HepG2 (cell line): ENCODE results near the gene PDPK1. TPM values are rescaled to one million over a fixed set of nuclear protein-coding genes. Genes with fewer than 3 reads are reported as not detected.

Experiments used
- CC2D1A ChIP-seq: sonication (generic); formaldehyde crosslinking; IDR thresholded peaks from 2 replicates; pipeline ENCODE4 v1.8.1; 2023; ENCODE audit warnings: mild to moderate bottlenecking, missing genetic modification reagents
- ESRRA ChIP-seq: sonication (generic); formaldehyde crosslinking; IDR thresholded peaks from 2 replicates; pipeline ENCODE4 v1.5.1; 2020; ENCODE audit warnings: mild to moderate bottlenecking, low read depth, missing genetic modification reagents
- FOXJ3 ChIP-seq: sonication (generic); formaldehyde crosslinking; IDR thresholded peaks from 2 replicates; pipeline ENCODE4 v1.4.0; 2020; ENCODE audit warnings: missing genetic modification reagents, mild to moderate bottlenecking, borderline replicate concordance
- HNF4A ChIP-seq: sonication (generic); formaldehyde crosslinking; IDR thresholded peaks from 2 replicates; pipeline ENCODE4 v1.4.0; 2020; ENCODE audit warnings: missing genetic modification reagents
- POLR2AphosphoS5 ChIP-seq: IDR thresholded peaks from 2 replicates; pipeline ENCODE4 v1.6.1; 2012; ENCODE audit warnings: low read depth, low read length
- SNAPC4 ChIP-seq: sonication (generic); formaldehyde crosslinking; IDR thresholded peaks from 2 replicates; pipeline ENCODE4 v1.4.0; 2020; ENCODE audit warnings: mild to moderate bottlenecking, missing genetic modification reagents
- SP1 ChIP-seq, 2 experiments: fragments of 450-650 bp in 1 of 2; sonication (generic) in 1 of 2; formaldehyde crosslinking in 1 of 2; IDR thresholded peaks; 2 replicates each; pipeline versions ENCODE4 v1.4.0 to v1.6.1; 2016 to 2020; ENCODE audit warnings: missing genetic modification reagents in 1 of 2
- TAF15 ChIP-seq: fragments of 200-400 bp; formaldehyde crosslinking; IDR thresholded peaks from one replicate; pipeline ENCODE4 v1.6.1; 2018; ENCODE audit warnings: mild to moderate bottlenecking, low read depth, low read length; ENCODE audit not compliant: poor library complexity, severe bottlenecking
- THAP11 ChIP-seq: IDR thresholded peaks from 2 replicates; pipeline ENCODE4 v1.6.1; 2016; ENCODE audit warnings: missing biosample characterization, missing genetic modification reagents
- ZIK1 ChIP-seq: sonication (generic); formaldehyde crosslinking; IDR thresholded peaks from 2 replicates; pipeline ENCODE4 v1.5.0; 2020; ENCODE audit warnings: mild to moderate bottlenecking, low read depth, missing genetic modification reagents, borderline replicate concordance
- ZMAT3 ChIP-seq: sonication (generic); formaldehyde crosslinking; conservative IDR thresholded peaks from 2 replicates; pipeline ENCODE4 v1.7.0; 2021; ENCODE audit warnings: missing genetic modification reagents
- ZMYM4 ChIP-seq: sonication (generic); formaldehyde crosslinking; IDR thresholded peaks from 2 replicates; pipeline ENCODE4 v1.8.1; 2023; ENCODE audit warnings: mild to moderate bottlenecking, missing genetic modification reagents
- ZNF234 ChIP-seq: sonication (generic); formaldehyde crosslinking; conservative IDR thresholded peaks from 2 replicates; pipeline ENCODE4 v1.5.1; 2020; ENCODE audit warnings: mild to moderate bottlenecking, missing genetic modification reagents
- ZNF609 ChIP-seq: sonication (generic); formaldehyde crosslinking; IDR thresholded peaks from 2 replicates; pipeline ENCODE4 v1.4.0; 2020; ENCODE audit warnings: mild to moderate bottlenecking, missing genetic modification reagents, borderline replicate concordance
- ZNF713 ChIP-seq: sonication (generic); formaldehyde crosslinking; IDR thresholded peaks from 2 replicates; pipeline ENCODE4 v1.4.0; 2020; ENCODE audit warnings: mild to moderate bottlenecking, missing genetic modification reagents
- ZNF770 ChIP-seq: sonication (generic); formaldehyde crosslinking; IDR thresholded peaks from 2 replicates; pipeline ENCODE4 v1.5.0; 2020; ENCODE audit warnings: mild to moderate bottlenecking, missing genetic modification reagents
- ZNF841 ChIP-seq: sonication (generic); formaldehyde crosslinking; IDR thresholded peaks from 2 replicates; pipeline ENCODE4 v1.8.1; 2023; ENCODE audit warnings: missing genetic modification reagents, borderline replicate concordance
- ZNF878 ChIP-seq: sonication (generic); formaldehyde crosslinking; IDR thresholded peaks from 2 replicates; pipeline ENCODE4 v1.8.1; 2023; ENCODE audit warnings: mild to moderate bottlenecking, missing genetic modification reagents, moderate library complexity
- polyA plus RNA-seq, 8 experiments: library from polyadenylated mRNA; depleted of rRNA in 3 of 8; stranded (reverse) in 7 of 8; unstranded in 1 of 8; fragments of >200 nt; fragmentation: Illumina TruSeq in 4 of 8; extraction: Trizol in 4 of 8; gene quantifications; 2 replicates each; pipeline versions ENCODE4 v1.2.1 to v1.2.3, GENCODE V29; 2011 to 2016; ENCODE audit warnings: low read depth in 4 of 8, missing spikeins in 1 of 8, mixed read lengths in 1 of 8; ENCODE audit not compliant: insufficient read depth in 1 of 8
- total RNA-seq, 5 experiments: library from RNA; depleted of rRNA; stranded (reverse); fragments of >200 nt; fragmentation: Illumina TruSeq; extraction: Trizol; gene quantifications; 2 replicates each; pipeline ENCODE4 v1.2.3, GENCODE V29; 2016; ENCODE audit warnings: low read depth in 1 of 5

Gene PDPK1
- total and polyA plus RNA-seq, 2 of the 13 experiments (the other 11 are each of a cell fraction or from before 2014, with no cell fraction given), result 59.6 to 129 TPM

GRCh38 chr16:2524339-2524938 lies 13.4 kb upstream of the PDPK1 start (continued):
- no peak for TF ChIP-seq ZNF841 (CRISPR knock-in tag)
- peak; percentile 56 for TF ChIP-seq ZNF770 (CRISPR knock-in tag)
- peak; percentile 77 for TF ChIP-seq THAP11
- TF ChIP-seq CC2D1A, result no peak
- TF ChIP-seq HNF4A (CRISPR knock-in tag), result peak; percentile 91
- no peak for TF ChIP-seq SP1 (IDR thresholded peaks at IDR 0.05)
- peak; percentile 36; the same call in 1 of the 2 replicates for TF ChIP-seq SP1 (CRISPR knock-in tag; IDR thresholded peaks at IDR 0.05)
- TF ChIP-seq FOXJ3 (CRISPR knock-in tag), result peak; percentile 92
- no peak for TF ChIP-seq ZNF234
- TF ChIP-seq ESRRA (CRISPR knock-in tag), result peak; percentile 78
- TF ChIP-seq POLR2AphosphoS5, result peak; percentile 68
- TF ChIP-seq ZNF713 (CRISPR knock-in tag), result no peak
- TF ChIP-seq ZNF609 (CRISPR knock-in tag), result peak; percentile 71
- TF ChIP-seq SNAPC4 (CRISPR knock-in tag), result no peak; the same call in 1 of the 2 replicates
- TF ChIP-seq ZIK1 (CRISPR knock-in tag), result 0 out of 2 replicates have a peak, but pooled peaks have one; percentile 8
- TF ChIP-seq TAF15, result no peak
- peak; percentile 76; the same call in 1 of the 2 replicates for TF ChIP-seq ZNF878 (CRISPR knock-in tag)
- TF ChIP-seq ZMYM4 (CRISPR knock-in tag), result no peak
- TF ChIP-seq ZMAT3 (CRISPR knock-in tag), result peak; percentile 50; the same call in 1 of the 2 replicates
